ENCODE data around the gene PIMREG.
A peak's percentile ranks its signal among the peaks of the same experiment; 100 is the strongest.

Gene PIMREG

DNA sequence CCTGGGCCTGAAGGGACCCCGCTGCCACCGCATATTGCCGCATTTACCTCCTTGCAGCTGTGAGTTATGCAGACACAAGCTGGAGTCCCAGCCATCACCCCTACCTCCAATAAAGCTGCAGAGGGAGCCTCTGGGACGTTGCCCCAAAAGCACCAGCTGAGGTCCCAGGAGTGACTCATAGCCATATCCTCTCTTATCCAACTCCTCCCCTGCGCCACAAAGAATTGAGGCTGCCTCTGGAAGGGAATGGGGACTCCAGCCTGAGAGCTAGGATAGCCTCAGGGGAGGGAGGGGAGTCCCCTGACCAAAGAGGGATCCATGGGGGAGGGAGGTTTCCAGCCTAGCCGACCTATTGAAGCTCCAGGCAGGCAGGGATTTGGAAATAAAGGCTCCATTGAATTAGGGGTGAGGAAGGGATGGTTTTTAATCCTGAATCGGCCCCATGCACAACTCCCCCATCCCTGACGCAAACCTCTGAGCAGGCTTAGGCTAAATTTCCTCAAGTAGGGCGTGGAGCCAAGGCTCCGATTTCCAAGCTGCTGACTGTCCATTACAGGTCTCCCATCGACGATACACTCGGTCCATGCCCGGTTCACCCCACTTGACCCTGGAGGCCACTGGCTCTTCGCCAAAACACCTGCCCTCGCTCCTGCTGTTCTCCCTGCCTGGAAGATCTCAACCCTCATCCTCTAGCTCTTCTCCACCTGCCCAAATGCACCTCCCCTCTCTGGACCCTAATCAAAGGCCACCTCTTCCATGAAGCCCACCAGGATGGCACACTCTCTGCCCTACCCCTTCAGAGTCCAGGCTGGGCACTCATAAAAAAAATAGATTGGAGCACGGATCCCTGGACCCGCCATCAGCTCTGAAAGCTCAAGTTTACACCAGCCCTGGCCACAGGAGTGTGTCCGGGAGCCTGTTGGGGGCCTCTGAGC is 27.5 kb downstream of the PIMREG start:
- no peak for TF ChIP-seq CTCF (IDR thresholded peaks at IDR 0.05)

DNA sequence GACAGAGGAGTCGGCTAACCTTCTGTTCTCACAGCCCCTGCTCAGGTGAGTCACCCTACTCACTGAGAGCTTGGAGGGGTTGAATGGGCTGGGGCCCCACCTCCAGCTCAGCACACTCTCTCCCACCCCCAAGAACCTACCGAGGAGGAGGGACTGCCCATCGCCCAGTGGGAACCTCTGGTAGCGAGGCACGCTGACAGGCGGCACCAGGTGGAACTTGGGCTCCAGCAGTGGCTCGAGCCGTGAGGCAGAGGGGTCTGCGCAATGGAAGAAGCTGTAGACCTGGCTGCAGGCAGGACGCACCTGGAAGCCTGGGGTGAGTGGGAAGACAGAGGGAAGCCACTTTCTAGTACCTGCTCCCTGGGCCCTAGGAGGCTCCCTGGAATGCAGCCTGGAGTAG is 28.3 kb downstream of the PIMREG start:
- no peak for TF ChIP-seq CTCF (IDR thresholded peaks at IDR 0.05)

DNA sequence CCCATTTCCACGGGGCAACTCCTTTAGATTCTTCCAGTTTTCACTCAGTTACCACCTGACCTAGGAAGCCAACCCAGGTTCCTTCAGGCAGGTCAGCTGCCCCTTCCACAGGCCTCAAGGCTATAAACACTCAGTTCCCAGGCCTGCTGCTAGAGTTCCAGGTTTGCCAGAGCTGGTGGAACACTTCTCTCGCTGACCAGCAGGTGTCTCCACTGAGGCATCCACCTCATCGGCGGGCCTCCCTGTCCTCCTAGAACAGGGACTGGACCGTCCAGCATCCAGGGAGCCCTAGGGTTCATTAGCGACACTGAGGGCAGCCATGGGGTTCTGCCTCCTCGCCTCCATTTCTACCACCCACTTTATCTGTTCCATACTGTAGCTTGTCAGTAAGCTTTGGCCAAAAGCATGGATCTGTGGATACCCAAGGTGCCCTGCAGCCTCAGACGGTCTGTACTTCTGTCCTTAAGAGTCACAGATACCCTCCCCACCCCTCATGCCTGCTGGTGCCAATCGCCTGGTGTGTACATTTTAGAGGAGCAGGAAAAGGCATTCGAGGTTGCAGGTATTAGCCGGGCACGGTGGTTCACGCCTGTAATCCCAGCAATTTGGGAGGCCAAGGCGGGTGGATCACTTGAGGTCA is 29.0 kb downstream of the PIMREG start:
- peak; percentile 92 for TF ChIP-seq CTCF (IDR thresholded peaks at IDR 0.05)

- no peak for TF ChIP-seq CTCF (IDR thresholded peaks at IDR 0.05)
Observed at GRCh38 chr17:6474376-6474775, 30.1 kb downstream of the PIMREG start.

DNA sequence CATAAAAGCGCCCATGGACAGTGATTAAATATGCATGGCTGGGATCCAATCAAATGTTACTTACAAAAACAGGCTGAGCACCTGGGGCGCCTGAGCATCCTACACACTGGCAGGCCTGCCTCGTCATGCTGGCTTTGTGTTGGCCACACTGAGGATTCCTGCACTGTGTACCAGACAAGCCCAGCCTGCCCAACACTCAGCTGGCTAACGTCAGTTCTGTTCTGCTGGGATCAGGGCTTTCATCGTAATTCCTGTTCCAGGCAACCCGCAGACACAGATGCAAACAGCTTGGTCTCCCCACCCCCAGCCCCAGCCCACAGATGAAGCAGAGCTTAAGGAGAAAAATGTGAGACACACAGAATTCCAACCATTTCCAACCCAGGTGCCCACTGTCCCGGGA is 30.7 kb downstream of the PIMREG start:
- no peak for TF ChIP-seq CTCF (IDR thresholded peaks at IDR 0.05)

DNA sequence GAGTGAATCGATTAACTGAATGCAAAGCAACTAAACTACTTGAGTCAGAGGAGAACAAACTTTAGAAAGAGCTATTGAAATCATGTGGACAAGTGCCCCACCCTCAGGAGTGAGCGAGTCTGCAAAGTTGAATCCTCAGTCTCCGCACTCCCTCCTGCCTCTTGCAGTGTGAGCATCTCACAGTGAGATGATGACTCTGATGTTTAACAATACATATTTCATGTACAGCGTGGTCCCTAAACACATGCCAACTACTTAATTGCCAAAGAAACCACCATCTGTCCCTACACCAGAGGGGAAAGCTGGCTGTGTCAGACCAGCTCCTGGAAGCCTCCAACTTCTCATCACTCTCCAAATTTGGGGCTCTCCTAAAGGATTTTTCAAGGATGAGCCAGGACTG is 31.2 kb downstream of the PIMREG start:
- no peak for TF ChIP-seq CTCF (IDR thresholded peaks at IDR 0.05)

- TF ChIP-seq CTCF (IDR thresholded peaks at IDR 0.05): no peak
Observed at GRCh38 chr17:6476076-6476809, 32.0 kb downstream of the PIMREG start.
